ENCODE measurements around the gene OSTC.

The OSTC gene

DNA sequence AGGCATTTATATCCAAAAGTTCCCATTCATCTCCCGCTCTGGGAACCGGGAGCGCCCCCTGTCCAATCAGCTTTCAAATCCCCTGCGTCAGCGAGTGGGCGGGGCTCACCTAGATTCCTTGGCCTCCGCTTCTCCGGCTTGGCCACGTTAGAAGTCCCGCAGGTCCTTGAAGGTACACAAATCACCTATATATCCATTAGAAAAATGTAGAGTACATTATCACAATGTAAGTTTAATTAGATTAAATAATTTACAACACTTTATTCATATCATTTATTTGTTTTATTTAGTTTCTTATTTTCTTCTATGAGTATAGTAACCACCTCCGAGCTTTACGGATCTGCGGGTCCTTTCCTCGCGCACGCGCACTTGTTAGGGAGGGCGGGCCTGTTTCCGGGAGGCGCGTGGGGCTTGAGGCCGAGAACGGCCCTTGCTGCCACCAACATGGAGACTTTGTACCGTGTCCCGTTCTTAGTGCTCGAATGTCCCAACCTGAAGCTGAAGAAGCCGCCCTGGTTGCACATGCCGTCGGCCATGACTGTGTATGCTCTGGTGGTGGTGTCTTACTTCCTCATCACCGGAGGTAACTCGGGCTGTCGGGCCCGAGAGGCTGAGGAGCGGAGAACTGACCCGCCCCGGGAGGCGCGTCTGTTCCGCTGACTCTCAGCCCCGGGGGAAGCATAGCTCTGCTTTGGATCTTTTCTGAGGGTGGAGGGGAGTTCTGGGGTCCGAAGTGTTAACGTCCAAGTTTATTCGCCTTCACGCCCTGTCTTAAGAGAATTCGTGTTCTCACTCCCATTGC lies at the start of gene OSTC:
Gene OSTC, plus strand, starts transcription at position 388 of the 802 bp plus-strand sequence. Its CDS starts 57 bp downstream, at position 445.
- Histone ChIP-seq H3K9ac (ENCODE audit: low read length) (peak within 1 kb of the TSS; percentile 91), H3K4me1 (ENCODE audit: low read length) (peaks cover 9% of the 10 kb centered on the region), H3K9me3 (ENCODE audit: insufficient read depth, low read length) (no peaks in the 10 kb centered on the region), H3K27ac (ENCODE audit: low read length) (peak within 1 kb of the TSS; percentile 55), H3K4me2 (ENCODE audit: low read length) (peak within 1 kb of the TSS; percentile 79), H2AFZ (ENCODE audit: low read depth, low read length) (peak within 1 kb of the TSS; percentile 97), H3K36me3 (replicated peaks; ENCODE audit: low read depth, low read length) (peaks cover 3% of the 10 kb centered on the region), H3K4me3 (ENCODE audit: low read length) (peak within 1 kb of the TSS; percentile 95), H4K20me1 (ENCODE audit: insufficient read depth, low read length) (peaks cover 21% of the 10 kb centered on the region), H3K79me2 (ENCODE audit: low read length) (peaks cover 50% of the 10 kb centered on the region), H3K27me3 (ENCODE audit: low read depth, low read length) (no peaks in the 10 kb centered on the region)
- no peak for TF ChIP-seq EZH2phosphoT487 (IDR thresholded peaks at IDR 0.05; ENCODE audit: low read depth)
- TF ChIP-seq, protein P1, sequence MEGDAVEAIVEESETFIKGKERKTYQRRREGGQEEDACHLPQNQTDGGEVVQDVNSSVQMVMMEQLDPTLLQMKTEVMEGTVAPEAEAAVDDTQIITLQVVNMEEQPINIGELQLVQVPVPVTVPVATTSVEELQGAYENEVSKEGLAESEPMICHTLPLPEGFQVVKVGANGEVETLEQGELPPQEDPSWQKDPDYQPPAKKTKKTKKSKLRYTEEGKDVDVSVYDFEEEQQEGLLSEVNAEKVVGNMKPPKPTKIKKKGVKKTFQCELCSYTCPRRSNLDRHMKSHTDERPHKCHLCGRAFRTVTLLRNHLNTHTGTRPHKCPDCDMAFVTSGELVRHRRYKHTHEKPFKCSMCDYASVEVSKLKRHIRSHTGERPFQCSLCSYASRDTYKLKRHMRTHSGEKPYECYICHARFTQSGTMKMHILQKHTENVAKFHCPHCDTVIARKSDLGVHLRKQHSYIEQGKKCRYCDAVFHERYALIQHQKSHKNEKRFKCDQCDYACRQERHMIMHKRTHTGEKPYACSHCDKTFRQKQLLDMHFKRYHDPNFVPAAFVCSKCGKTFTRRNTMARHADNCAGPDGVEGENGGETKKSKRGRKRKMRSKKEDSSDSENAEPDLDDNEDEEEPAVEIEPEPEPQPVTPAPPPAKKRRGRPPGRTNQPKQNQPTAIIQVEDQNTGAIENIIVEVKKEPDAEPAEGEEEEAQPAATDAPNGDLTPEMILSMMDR (IDR thresholded peaks at IDR 0.05; ENCODE audit: low read depth, low read length), result no peak

GRCh38 chr4:108601106-108601505 lies 49.3 kb upstream of the OSTC start:
- Histone ChIP-seq H3K4me1 (ENCODE audit: low read length) (no peaks in the 10 kb centered on the region), H3K27ac (ENCODE audit: low read length) (no peak overlapping the region), H3K27me3 (ENCODE audit: low read depth, low read length) (no peaks in the 10 kb centered on the region), H4K20me1 (ENCODE audit: insufficient read depth, low read length) (no peaks in the 10 kb centered on the region), H3K9me3 (ENCODE audit: insufficient read depth, low read length) (no peaks in the 10 kb centered on the region), H3K4me3 (ENCODE audit: low read length) (no peak overlapping the region), H3K79me2 (ENCODE audit: low read length) (no peaks in the 10 kb centered on the region), H3K9ac (ENCODE audit: low read length) (no peak overlapping the region), H3K36me3 (replicated peaks; ENCODE audit: low read depth, low read length) (no peaks in the 10 kb centered on the region), H3K4me2 (ENCODE audit: low read length) (no peak overlapping the region), H2AFZ (ENCODE audit: low read depth, low read length) (no peak overlapping the region)
- TF ChIP-seq, protein P1 (IDR thresholded peaks at IDR 0.05; ENCODE audit: low read depth, low read length), result no peak
- TF ChIP-seq EZH2phosphoT487 (IDR thresholded peaks at IDR 0.05; ENCODE audit: low read depth), result no peak

DNA sequence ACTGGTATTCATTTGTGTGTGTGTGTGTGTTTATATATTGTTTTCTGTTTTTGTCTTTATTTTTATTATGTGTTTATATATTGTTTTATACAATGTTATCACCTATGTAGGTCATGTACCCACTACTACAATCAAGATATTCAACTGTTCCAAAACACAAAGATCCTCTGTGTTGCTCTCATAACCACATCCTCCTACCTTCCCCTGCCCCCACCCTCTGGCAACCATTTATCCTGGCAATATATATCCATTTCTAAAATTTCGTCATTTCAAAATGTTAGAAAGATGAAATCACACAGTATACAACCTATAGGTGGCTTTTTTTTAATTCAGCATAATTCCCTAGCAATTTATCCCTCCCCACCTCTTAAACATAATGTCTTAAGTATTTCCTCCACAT lies 48.9 kb upstream of the OSTC start:
- no peak overlapping the region for H3K4me2 ChIP-seq (ENCODE audit: low read length)
- no peak overlapping the region for H3K27ac ChIP-seq (ENCODE audit: low read length)
- no peak overlapping the region for H2AFZ ChIP-seq (ENCODE audit: low read depth, low read length)
- H3K4me3 ChIP-seq (ENCODE audit: low read length), result no peak overlapping the region
- no peaks in the 10 kb centered on the region for H4K20me1 ChIP-seq (ENCODE audit: insufficient read depth, low read length)
- H3K4me1 ChIP-seq (ENCODE audit: low read length), result no peaks in the 10 kb centered on the region
- H3K36me3 ChIP-seq (replicated peaks; ENCODE audit: low read depth, low read length), result no peaks in the 10 kb centered on the region
- H3K9ac ChIP-seq (ENCODE audit: low read length), result no peak overlapping the region
- no peak for TF ChIP-seq EZH2phosphoT487 (IDR thresholded peaks at IDR 0.05; ENCODE audit: low read depth)
- TF ChIP-seq, protein P1 (IDR thresholded peaks at IDR 0.05; ENCODE audit: low read depth, low read length), result no peak
- no peaks in the 10 kb centered on the region for H3K9me3 ChIP-seq (ENCODE audit: insufficient read depth, low read length)
- no peaks in the 10 kb centered on the region for H3K79me2 ChIP-seq (ENCODE audit: low read length)
- no peaks in the 10 kb centered on the region for H3K27me3 ChIP-seq (ENCODE audit: low read depth, low read length)

DNA sequence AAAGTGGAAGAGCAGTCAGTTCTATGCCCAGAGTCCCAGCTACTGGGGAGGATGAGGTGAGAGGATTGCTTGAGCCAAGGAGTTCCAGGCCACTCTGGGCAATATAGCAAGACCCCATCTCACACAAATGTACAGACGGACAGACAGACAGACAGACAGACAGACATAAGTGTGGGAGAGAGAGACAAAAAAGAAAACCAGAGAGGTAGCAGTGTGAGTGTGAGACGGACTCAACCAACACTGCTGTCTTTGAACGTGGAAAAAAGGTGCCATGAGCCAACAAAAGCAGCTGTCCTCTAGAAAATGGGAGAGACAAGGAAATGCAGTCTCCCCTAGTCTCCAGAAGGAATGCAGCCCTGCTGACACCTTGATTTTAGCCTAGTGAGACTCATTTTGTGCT lies 48.2 kb upstream of the OSTC start:
- Histone ChIP-seq H3K27me3 (ENCODE audit: low read depth, low read length) (no peaks in the 10 kb centered on the region), H3K4me3 (ENCODE audit: low read length) (no peak overlapping the region), H3K9ac (ENCODE audit: low read length) (no peak overlapping the region), H2AFZ (ENCODE audit: low read depth, low read length) (no peak overlapping the region), H4K20me1 (ENCODE audit: insufficient read depth, low read length) (no peaks in the 10 kb centered on the region), H3K4me1 (ENCODE audit: low read length) (no peaks in the 10 kb centered on the region), H3K36me3 (replicated peaks; ENCODE audit: low read depth, low read length) (no peaks in the 10 kb centered on the region), H3K27ac (ENCODE audit: low read length) (no peak overlapping the region), H3K9me3 (ENCODE audit: insufficient read depth, low read length) (no peaks in the 10 kb centered on the region), H3K4me2 (ENCODE audit: low read length) (no peak overlapping the region), H3K79me2 (ENCODE audit: low read length) (no peaks in the 10 kb centered on the region)
- no peak for TF ChIP-seq EZH2phosphoT487 (IDR thresholded peaks at IDR 0.05; ENCODE audit: low read depth)
- TF ChIP-seq, protein P1 (IDR thresholded peaks at IDR 0.05; ENCODE audit: low read depth, low read length), result no peak
